ENCODE measurements around the gene ARHGEF2. TPM values are rescaled to one million over a fixed set of nuclear protein-coding genes. Genes with fewer than 3 reads are reported as not detected.

ARHGEF2 gene
- total and polyA plus RNA-seq, 2 donors (not counting 3 experiments of a cell fraction or from before 2014, with no cell fraction given) = 59.2 to 118 TPM

DNA sequence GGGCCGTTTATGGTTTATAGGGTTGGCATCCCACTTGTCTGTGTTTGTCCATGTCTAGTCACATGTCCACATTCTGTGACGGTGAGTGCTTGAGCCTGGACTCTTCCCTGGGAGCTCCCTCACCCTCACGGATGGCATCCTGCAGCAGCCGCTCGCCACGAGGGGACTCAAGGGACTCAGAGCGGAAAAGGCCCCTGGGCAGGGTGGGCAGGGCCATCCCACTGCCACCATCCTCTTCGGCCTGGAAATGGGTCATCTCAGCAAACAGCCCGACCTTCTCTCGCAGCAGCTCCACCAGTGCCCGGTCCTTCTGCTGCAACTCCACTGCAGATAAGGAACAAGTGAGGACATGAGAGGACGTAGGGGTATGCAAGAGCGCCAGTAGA, 25.8 kb downstream of the ARHGEF2 start:
- Histone ChIP-seq H3K4me1 (ENCODE audit: control insufficient read depth, extremely low read depth, insufficient read depth, low read length) (no peaks in the 10 kb centered on the region), H3K27ac (ENCODE audit: insufficient read depth, low read depth, low read length) (no peak overlapping the region), H4K20me1 (replicated peaks; ENCODE audit: control insufficient read depth, extremely low read depth, insufficient read depth, low read length) (no peaks in the 10 kb centered on the region), H2AFZ (ENCODE audit: low read depth, low read length) (no peak overlapping the region), H3K4me3 (replicated peaks in 1 of 3; ENCODE audit: insufficient read depth in 1 of 3, low read depth in 1 of 3, low read length in 3 of 3) (no peak overlapping the region), H3K9me3 (replicated peaks; ENCODE audit: control insufficient read depth, insufficient read depth, low read length) (no peaks in the 10 kb centered on the region), H3K79me2 (ENCODE audit: control insufficient read depth, insufficient read depth, low read length) (no peaks in the 10 kb centered on the region), H3K4me2 (ENCODE audit: insufficient read depth, low read length) (no peak overlapping the region), H3K9me1 (replicated peaks; ENCODE audit: control insufficient read depth, extremely low read depth, insufficient read depth, low read length) (no peaks in the 10 kb centered on the region), H3K9ac (replicated peaks; ENCODE audit: extremely low read depth, insufficient read depth, low read length) (no peak overlapping the region), H3K27me3 (ENCODE audit: control insufficient read depth in 2 of 2, insufficient read depth in 2 of 2, low read length in 2 of 2) (no peaks in the 10 kb centered on the region), H3K36me3 (ENCODE audit: control insufficient read depth in 2 of 2, extremely low read depth in 1 of 2, insufficient read depth in 2 of 2, low read length in 2 of 2) (peaks cover 45 to 55% of the 10 kb centered on the region in 2 experiments)
- no peak for FAIRE-seq
- TF ChIP-seq POLR2AphosphoS5 (IDR thresholded peaks at IDR 0.05; ENCODE audit: insufficient read depth, low read depth, low read length) (no peak), JUN (IDR thresholded peaks at IDR 0.05; ENCODE audit: borderline replicate concordance, insufficient read depth, insufficient read length, low read depth) (no peak), POLR2A (IDR thresholded peaks at IDR 0.05; ENCODE audit: low read depth, low read length) (no peak)
- TF ChIP-seq, protein P1, sequence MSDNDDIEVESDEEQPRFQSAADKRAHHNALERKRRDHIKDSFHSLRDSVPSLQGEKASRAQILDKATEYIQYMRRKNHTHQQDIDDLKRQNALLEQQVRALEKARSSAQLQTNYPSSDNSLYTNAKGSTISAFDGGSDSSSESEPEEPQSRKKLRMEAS (IDR thresholded peaks at IDR 0.05; ENCODE audit: insufficient read depth, insufficient read length) = no peak
- ChIA-PET POLR2A (no interaction called here), CTCF (interaction anchor here (1.7 to 5.8 kb wide), 2 partner anchors 24 to 37 kb away, joined by 4 to 27 read pairs; no protein-coding TSS in a partner anchor)
- no peak for DNase-seq (ENCODE audit: low read depth, low spot score)
- BruUV-seq (replicated peaks) = no TSS peak
- intact Hi-C loops (cut with micrococcal nuclease) = no loop called here
- dilution Hi-C loops (cut with MboI; ENCODE audit: extremely low pct_ligation_motif_present, low sequenced_read_pairs) = no loop called here

DNA sequence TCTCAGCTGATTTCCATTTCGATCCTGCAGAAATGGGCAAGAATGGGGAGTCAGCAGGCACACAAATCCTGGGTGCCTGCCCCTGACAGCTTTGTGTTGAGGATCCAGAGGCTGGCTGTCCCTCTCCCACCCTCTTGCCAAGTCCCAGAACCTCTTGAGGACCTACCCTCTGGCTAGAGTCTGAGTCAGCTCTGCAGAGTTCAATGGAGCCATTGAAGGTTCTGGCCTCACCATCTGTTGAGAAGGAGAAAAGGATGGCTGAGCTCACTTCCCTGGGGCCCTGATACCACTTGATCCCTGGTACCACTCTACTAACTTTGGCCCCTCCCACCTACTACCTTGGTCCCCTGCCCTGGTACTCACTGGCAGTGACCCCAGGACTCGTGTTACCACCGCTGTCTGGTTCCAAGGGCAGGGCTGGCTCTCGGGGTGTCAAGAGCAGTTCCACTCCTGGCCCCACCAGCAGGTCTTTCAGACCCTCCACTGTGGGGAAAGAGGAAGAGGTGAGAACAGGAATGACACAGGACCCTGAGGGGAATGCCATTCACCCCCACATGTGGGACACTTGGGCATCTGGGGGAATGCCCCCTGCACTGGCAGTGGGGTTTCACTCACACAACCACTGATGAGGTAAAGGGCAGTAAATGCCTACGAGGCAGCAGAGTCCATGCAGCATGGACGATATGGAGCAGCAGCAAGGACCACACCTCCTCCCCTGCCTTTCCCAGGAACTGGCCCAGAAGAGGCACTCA, 26.4 kb downstream of the ARHGEF2 start:
- H3K27me3 ChIP-seq (ENCODE audit: control insufficient read depth in 2 of 2, insufficient read depth in 2 of 2, low read length in 2 of 2) = no peaks in the 10 kb centered on the region
- no peaks in the 10 kb centered on the region for H4K20me1 ChIP-seq (replicated peaks; ENCODE audit: control insufficient read depth, extremely low read depth, insufficient read depth, low read length)
- ChIA-PET CTCF (interaction anchor here (1.7 to 5.8 kb wide), 3 partner anchors 13 to 37 kb away, joined by 4 to 27 read pairs (median 6); no protein-coding TSS in a partner anchor), POLR2A (no interaction called here)
- no peaks in the 10 kb centered on the region for H3K9me1 ChIP-seq (replicated peaks; ENCODE audit: control insufficient read depth, extremely low read depth, insufficient read depth, low read length)
- H3K36me3 ChIP-seq (ENCODE audit: control insufficient read depth in 2 of 2, extremely low read depth in 1 of 2, insufficient read depth in 2 of 2, low read length in 2 of 2) = peaks cover 46 to 55% of the 10 kb centered on the region in 2 experiments
- intact Hi-C loops (cut with micrococcal nuclease) (no loop called here), dilution Hi-C loops (cut with MboI; ENCODE audit: extremely low pct_ligation_motif_present, low sequenced_read_pairs) (no loop called here)
- no peaks in the 10 kb centered on the region for H3K9me3 ChIP-seq (replicated peaks; ENCODE audit: control insufficient read depth, insufficient read depth, low read length)
- H3K79me2 ChIP-seq (ENCODE audit: control insufficient read depth, insufficient read depth, low read length) = no peaks in the 10 kb centered on the region
- no peaks in the 10 kb centered on the region for H3K4me1 ChIP-seq (ENCODE audit: control insufficient read depth, extremely low read depth, insufficient read depth, low read length)
- BruUV-seq (replicated peaks) = no TSS peak
- TF ChIP-seq MYC (IDR thresholded peaks at IDR 0.05; ENCODE audit: low read depth, low read length) (no peak), EZH2 (IDR thresholded peaks at IDR 0.05; ENCODE audit: borderline replicate concordance, low read depth, low read length, severe bottlenecking) (no peak), POLR2A (IDR thresholded peaks at IDR 0.05; ENCODE audit: low read depth, low read length) (no peak), GATA2 (IDR thresholded peaks at IDR 0.05; ENCODE audit: insufficient read depth, insufficient read length, low read depth, low read length) (no peak), JUN (IDR thresholded peaks at IDR 0.05; ENCODE audit: borderline replicate concordance, insufficient read depth, insufficient read length, low read depth) (no peak), FOS (IDR thresholded peaks at IDR 0.05; ENCODE audit: borderline replicate concordance, insufficient read depth, low read length) (no peak), POLR2AphosphoS5 (IDR thresholded peaks at IDR 0.05; ENCODE audit: insufficient read depth, low read depth, low read length) (no peak)
- TF ChIP-seq, protein P2, sequence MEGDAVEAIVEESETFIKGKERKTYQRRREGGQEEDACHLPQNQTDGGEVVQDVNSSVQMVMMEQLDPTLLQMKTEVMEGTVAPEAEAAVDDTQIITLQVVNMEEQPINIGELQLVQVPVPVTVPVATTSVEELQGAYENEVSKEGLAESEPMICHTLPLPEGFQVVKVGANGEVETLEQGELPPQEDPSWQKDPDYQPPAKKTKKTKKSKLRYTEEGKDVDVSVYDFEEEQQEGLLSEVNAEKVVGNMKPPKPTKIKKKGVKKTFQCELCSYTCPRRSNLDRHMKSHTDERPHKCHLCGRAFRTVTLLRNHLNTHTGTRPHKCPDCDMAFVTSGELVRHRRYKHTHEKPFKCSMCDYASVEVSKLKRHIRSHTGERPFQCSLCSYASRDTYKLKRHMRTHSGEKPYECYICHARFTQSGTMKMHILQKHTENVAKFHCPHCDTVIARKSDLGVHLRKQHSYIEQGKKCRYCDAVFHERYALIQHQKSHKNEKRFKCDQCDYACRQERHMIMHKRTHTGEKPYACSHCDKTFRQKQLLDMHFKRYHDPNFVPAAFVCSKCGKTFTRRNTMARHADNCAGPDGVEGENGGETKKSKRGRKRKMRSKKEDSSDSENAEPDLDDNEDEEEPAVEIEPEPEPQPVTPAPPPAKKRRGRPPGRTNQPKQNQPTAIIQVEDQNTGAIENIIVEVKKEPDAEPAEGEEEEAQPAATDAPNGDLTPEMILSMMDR (IDR thresholded peaks at IDR 0.05; ENCODE audit: extremely low read depth in 1 of 2, insufficient read depth in 1 of 2, low read depth in 1 of 2, low read length in 2 of 2) = no peak
- TF ChIP-seq, protein P1 (IDR thresholded peaks at IDR 0.05; ENCODE audit: insufficient read depth, insufficient read length) = no peak
- DNase-seq (ENCODE audit: low read depth, low spot score) = no peak
- no peak overlapping the region for H3K4me3 ChIP-seq (replicated peaks in 1 of 3; ENCODE audit: insufficient read depth in 1 of 3, low read depth in 1 of 3, low read length in 3 of 3)
- no peak for FAIRE-seq
- H3K27ac ChIP-seq (ENCODE audit: insufficient read depth, low read depth, low read length) = no peak overlapping the region
- H3K4me2 ChIP-seq (ENCODE audit: insufficient read depth, low read length) = no peak overlapping the region
- no peak overlapping the region for H3K9ac ChIP-seq (replicated peaks; ENCODE audit: extremely low read depth, insufficient read depth, low read length)
- no peak overlapping the region for H2AFZ ChIP-seq (ENCODE audit: low read depth, low read length)

Data from endothelial cell of umbilical vein (primary cell).